ENCODE data around the gene AOPEP. TPM values are rescaled to one million over a fixed set of nuclear protein-coding genes. Genes with fewer than 3 reads are reported as not detected.
A peak's percentile ranks its signal among the peaks of the same experiment; 100 is the strongest.

Gene AOPEP
- total RNA-seq, 1 donor from 2014 or later = 22.1 TPM

- no peak overlapping the region for H3K27ac Mint-ChIP-seq (ENCODE audit: unreplicated experiment)
- H3K4me3 Mint-ChIP-seq (ENCODE audit: unreplicated experiment) = no peak overlapping the region
- TF ChIP-seq, protein P1, sequence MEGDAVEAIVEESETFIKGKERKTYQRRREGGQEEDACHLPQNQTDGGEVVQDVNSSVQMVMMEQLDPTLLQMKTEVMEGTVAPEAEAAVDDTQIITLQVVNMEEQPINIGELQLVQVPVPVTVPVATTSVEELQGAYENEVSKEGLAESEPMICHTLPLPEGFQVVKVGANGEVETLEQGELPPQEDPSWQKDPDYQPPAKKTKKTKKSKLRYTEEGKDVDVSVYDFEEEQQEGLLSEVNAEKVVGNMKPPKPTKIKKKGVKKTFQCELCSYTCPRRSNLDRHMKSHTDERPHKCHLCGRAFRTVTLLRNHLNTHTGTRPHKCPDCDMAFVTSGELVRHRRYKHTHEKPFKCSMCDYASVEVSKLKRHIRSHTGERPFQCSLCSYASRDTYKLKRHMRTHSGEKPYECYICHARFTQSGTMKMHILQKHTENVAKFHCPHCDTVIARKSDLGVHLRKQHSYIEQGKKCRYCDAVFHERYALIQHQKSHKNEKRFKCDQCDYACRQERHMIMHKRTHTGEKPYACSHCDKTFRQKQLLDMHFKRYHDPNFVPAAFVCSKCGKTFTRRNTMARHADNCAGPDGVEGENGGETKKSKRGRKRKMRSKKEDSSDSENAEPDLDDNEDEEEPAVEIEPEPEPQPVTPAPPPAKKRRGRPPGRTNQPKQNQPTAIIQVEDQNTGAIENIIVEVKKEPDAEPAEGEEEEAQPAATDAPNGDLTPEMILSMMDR (IDR thresholded peaks at IDR 0.05; ENCODE audit: unreplicated experiment) = no peak
- peaks cover 3% of the 10 kb centered on the region for H3K27me3 Mint-ChIP-seq (ENCODE audit: unreplicated experiment)
- peaks cover 4% of the 10 kb centered on the region for H3K36me3 Mint-ChIP-seq (ENCODE audit: low read depth, unreplicated experiment)
- peaks cover 7% of the 10 kb centered on the region for H3K4me1 Mint-ChIP-seq (ENCODE audit: unreplicated experiment)
- no peaks in the 10 kb centered on the region for H3K9me3 Mint-ChIP-seq (ENCODE audit: unreplicated experiment)
- no peak for DNase-seq (ENCODE audit: low spot score)
Observed at GRCh38 chr9:95040106-95040505, 313.6 kb downstream of the AOPEP start.

DNA sequence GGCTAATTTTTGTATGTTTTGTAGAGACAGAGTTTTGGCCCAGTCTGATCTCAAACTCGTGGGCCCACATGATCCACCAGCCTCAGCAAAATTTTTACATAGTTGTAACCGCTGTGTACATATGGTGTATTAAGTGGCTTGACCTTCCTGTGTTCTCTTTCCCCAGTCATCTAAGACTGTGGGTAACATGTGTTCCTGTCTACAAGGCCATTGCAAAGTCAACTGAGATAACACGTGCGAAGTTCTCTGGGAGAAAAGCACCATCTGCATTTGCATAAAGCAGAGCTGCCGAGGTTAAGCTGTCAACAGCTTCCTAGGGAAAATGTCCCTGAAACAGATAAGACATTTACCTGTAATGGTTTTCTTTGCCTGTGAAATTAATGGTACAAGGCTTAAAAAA, 317.3 kb downstream of the AOPEP start:
- no peak overlapping the region for H3K4me3 Mint-ChIP-seq (ENCODE audit: unreplicated experiment)
- TF ChIP-seq, protein P1 (IDR thresholded peaks at IDR 0.05; ENCODE audit: unreplicated experiment) = no peak
- DNase-seq (ENCODE audit: low spot score) = no peak
- peaks cover 3% of the 10 kb centered on the region for H3K27me3 Mint-ChIP-seq (ENCODE audit: unreplicated experiment)
- no peaks in the 10 kb centered on the region for H3K9me3 Mint-ChIP-seq (ENCODE audit: unreplicated experiment)
- peaks cover 9% of the 10 kb centered on the region for H3K4me1 Mint-ChIP-seq (ENCODE audit: unreplicated experiment)
- H3K36me3 Mint-ChIP-seq (ENCODE audit: low read depth, unreplicated experiment) = peaks cover 2% of the 10 kb centered on the region
- H3K27ac Mint-ChIP-seq (ENCODE audit: unreplicated experiment) = no peak overlapping the region

DNA sequence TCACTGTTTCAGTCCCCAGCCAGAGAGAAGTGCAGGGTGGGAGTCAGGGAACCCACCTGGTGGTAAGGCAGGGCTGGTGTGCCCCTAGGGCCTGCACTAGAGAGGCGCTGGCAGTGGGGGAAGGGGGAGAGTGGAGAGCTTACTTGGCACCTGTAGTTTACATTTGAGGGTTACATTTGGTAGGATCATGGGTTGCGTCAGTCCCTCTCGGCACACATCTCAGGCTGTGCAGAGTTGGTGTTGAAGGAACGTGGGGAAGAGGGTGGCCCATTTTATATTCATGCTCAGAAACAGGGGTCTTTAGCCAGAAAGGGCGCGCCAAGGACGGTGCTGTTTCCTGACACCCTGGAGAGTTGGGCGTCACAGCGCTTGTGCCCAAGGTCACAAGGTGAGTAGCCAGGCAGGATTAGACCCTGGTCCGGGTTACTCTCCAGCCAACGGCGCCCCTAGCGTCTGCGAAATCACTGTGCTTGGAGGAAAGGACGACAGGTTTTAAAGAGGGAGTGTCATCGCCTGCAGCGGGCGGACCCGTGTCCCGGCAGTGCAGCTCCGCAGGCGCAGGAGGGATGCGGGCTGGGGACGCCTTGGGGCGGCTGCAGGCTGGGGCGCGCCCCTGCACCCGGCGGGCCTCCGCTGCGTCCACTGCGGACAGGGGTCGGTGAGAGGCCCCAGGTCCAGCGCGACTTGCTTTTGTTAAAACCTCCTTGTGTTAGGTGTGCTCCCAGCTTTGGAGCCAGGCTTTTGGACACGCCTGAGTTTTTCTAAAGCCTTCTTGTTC, 318.4 kb downstream of the AOPEP start:
- DNase-seq (ENCODE audit: low spot score) = peak; percentile 78
- peaks cover 3% of the 10 kb centered on the region for H3K27me3 Mint-ChIP-seq (ENCODE audit: unreplicated experiment)
- TF ChIP-seq, protein P1 (IDR thresholded peaks at IDR 0.05; ENCODE audit: unreplicated experiment) = peak; percentile 69
- H3K27ac Mint-ChIP-seq (ENCODE audit: unreplicated experiment) = no peak overlapping the region
- peak overlapping the region; percentile 2 for H3K4me3 Mint-ChIP-seq (ENCODE audit: unreplicated experiment)
- no peaks in the 10 kb centered on the region for H3K36me3 Mint-ChIP-seq (ENCODE audit: low read depth, unreplicated experiment)
- H3K9me3 Mint-ChIP-seq (ENCODE audit: unreplicated experiment) = no peaks in the 10 kb centered on the region
- peaks cover 12% of the 10 kb centered on the region for H3K4me1 Mint-ChIP-seq (ENCODE audit: unreplicated experiment)

GRCh38 chr9:95045751-95046150, 319.3 kb downstream of the AOPEP start:
- no peak for DNase-seq (ENCODE audit: low spot score)
- Mint-ChIP-seq H3K27me3 (ENCODE audit: unreplicated experiment) (peaks cover 4% of the 10 kb centered on the region), H3K36me3 (ENCODE audit: low read depth, unreplicated experiment) (no peaks in the 10 kb centered on the region), H3K4me3 (ENCODE audit: unreplicated experiment) (no peak overlapping the region), H3K4me1 (ENCODE audit: unreplicated experiment) (peaks cover 12% of the 10 kb centered on the region), H3K9me3 (ENCODE audit: unreplicated experiment) (no peaks in the 10 kb centered on the region), H3K27ac (ENCODE audit: unreplicated experiment) (no peak overlapping the region)
- TF ChIP-seq, protein P1 (IDR thresholded peaks at IDR 0.05; ENCODE audit: unreplicated experiment) = no peak

GRCh38 chr9:95047452-95048224, 321.1 kb downstream of the AOPEP start:
- no peak for DNase-seq (ENCODE audit: low spot score)
- TF ChIP-seq, protein P1 (IDR thresholded peaks at IDR 0.05; ENCODE audit: unreplicated experiment) = no peak
- Mint-ChIP-seq H3K4me3 (ENCODE audit: unreplicated experiment) (no peak overlapping the region), H3K27me3 (ENCODE audit: unreplicated experiment) (peaks cover 4% of the 10 kb centered on the region), H3K36me3 (ENCODE audit: low read depth, unreplicated experiment) (no peaks in the 10 kb centered on the region), H3K4me1 (ENCODE audit: unreplicated experiment) (peaks cover 12% of the 10 kb centered on the region), H3K27ac (ENCODE audit: unreplicated experiment) (no peak overlapping the region), H3K9me3 (ENCODE audit: unreplicated experiment) (no peaks in the 10 kb centered on the region)
